Measurements from ENCODE around the gene FBLN7. TPM values are rescaled to one million over a fixed set of nuclear protein-coding genes. Genes with fewer than 3 reads are reported as not detected.

The FBLN7 gene
- total and polyA plus RNA-seq, 2 experiments from 2014 or later = 0.16 TPM; not detected in 1

- Mint-ChIP-seq H3K27me3 (ENCODE audit: insufficient read depth, low read depth, poor library complexity) (peaks cover 5% of the 10 kb centered on the region), H3K27ac (no peak overlapping the region), H3K9me3 (no peaks in the 10 kb centered on the region), H3K4me3 (no peak overlapping the region), H3K4me1 (peaks cover 22% of the 10 kb centered on the region), H3K36me3 (ENCODE audit: low read depth) (no peaks in the 10 kb centered on the region)
- Histone ChIP-seq H3K4me3 (no peak overlapping the region), H3K9me2 (ENCODE audit: insufficient read depth) (0 out of 2 replicates have a peak, but pooled peaks cover 3% of the 10 kb centered on the region), H3F3A (replicated peaks; ENCODE audit: low read depth) (no peaks in the 10 kb centered on the region), H3K27me3 (ENCODE audit: insufficient read depth) (no peaks in the 10 kb centered on the region), H3K27ac (ENCODE audit: low read depth) (no peak overlapping the region), H3K36me3 (ENCODE audit: insufficient read depth) (no peaks in the 10 kb centered on the region), H4K20me1 (replicated peaks; ENCODE audit: insufficient read depth) (no peaks in the 10 kb centered on the region), H3K4me1 (ENCODE audit: insufficient read depth) (no peaks in the 10 kb centered on the region), H3K4me2 (no peak overlapping the region), H3K79me2 (replicated peaks; ENCODE audit: insufficient read depth) (no peaks in the 10 kb centered on the region), H2AFZ (no peak overlapping the region)
- TF ChIP-seq CTCF (conservative IDR thresholded peaks at IDR 0.05; ENCODE audit: low read depth in 2 of 2) = no peak
- TF ChIP-seq EZH2phosphoT487 (IDR thresholded peaks at IDR 0.05; ENCODE audit: unreplicated experiment) = no peak
- no peak for TF ChIP-seq NANOG (IDR thresholded peaks at IDR 0.05; ENCODE audit: borderline replicate concordance)
- no peak for TF ChIP-seq ZNF331 (CRISPR knock-in tag; IDR thresholded peaks at IDR 0.05; ENCODE audit: low read depth)
- no peak for TF ChIP-seq ZNF114 (CRISPR knock-in tag; IDR thresholded peaks at IDR 0.05)
- no peak for TF ChIP-seq CREB1 (CRISPR knock-in tag; IDR thresholded peaks at IDR 0.05; ENCODE audit: low read depth)
- no peak for TF ChIP-seq STAT1 (IDR thresholded peaks at IDR 0.05; ENCODE audit: unreplicated experiment)
- no peak for TF ChIP-seq POLR2AphosphoS5 (IDR thresholded peaks at IDR 0.05; ENCODE audit: low read depth)
- TF ChIP-seq ETS1 (IDR thresholded peaks at IDR 0.05) = no peak
- no peak for TF ChIP-seq EZH2 (IDR thresholded peaks at IDR 0.05; ENCODE audit: low read depth, unreplicated experiment)
- no peak for TF ChIP-seq REST (IDR thresholded peaks at IDR 0.05; ENCODE audit: unreplicated experiment)
- TF ChIP-seq ZNF462 (CRISPR knock-in tag; IDR thresholded peaks at IDR 0.05) = no peak
- no peak for TF ChIP-seq JUNB (IDR thresholded peaks at IDR 0.05; ENCODE audit: unreplicated experiment)
- DNase-seq (ENCODE audit: low spot score) (no peak), ATAC-seq (no peak)
Observed at GRCh38 chr2:112152476-112153178, 14.4 kb downstream of the FBLN7 start.

Data from GM23338 (cell line).